Lung (tissue), 12 donors: ENCODE data around the gene HOXD9. TPM values are rescaled to one million over a fixed set of nuclear protein-coding genes. Genes with fewer than 3 reads are reported as not detected.

Experiments used
- ATAC-seq: fragments of 200-7000 bp; cut with Tn5 transposase; one replicate; pipeline ENCODE4 v1.9.1; 2020; ENCODE audit warnings: moderate number of reproducible peaks; ENCODE audit not compliant: insufficient read depth, low FRiP score
- DNase-seq, 3 donors: peaks; one replicate each; pipeline ENCODE4 v3.0.0-alpha.2; 2013 to 2017
- H3K27ac ChIP-seq, 2 donors: one replicate each; pipeline ENCODE4 v1.5.1; 2013; ENCODE audit warnings: mild to moderate bottlenecking in 2 of 2, moderate library complexity in 2 of 2, control low read depth in 1 of 2, inconsistent platforms in 1 of 2, low read depth in 1 of 2, low read length in 1 of 2
- H3K27me3 ChIP-seq, 3 donors: one replicate each; pipeline ENCODE4 v1.5.1; 2013; ENCODE audit warnings: low read length in 2 of 3; ENCODE audit not compliant: control insufficient read depth in 3 of 3, insufficient read depth in 3 of 3
- H3K36me3 ChIP-seq, 4 donors: one replicate each; pipeline ENCODE4 v1.5.1; 2013; ENCODE audit warnings: low read length in 4 of 4, mild to moderate bottlenecking in 1 of 4, moderate library complexity in 1 of 4; ENCODE audit not compliant: control insufficient read depth in 4 of 4, insufficient read depth in 4 of 4
- H3K4me1 ChIP-seq, 5 donors: one replicate each; pipeline ENCODE4 v1.5.1; 2013; ENCODE audit warnings: low read length in 5 of 5, mild to moderate bottlenecking in 2 of 5, moderate library complexity in 1 of 5; ENCODE audit not compliant: control insufficient read depth in 5 of 5, insufficient read depth in 5 of 5
- H3K4me3 ChIP-seq: one replicate; pipeline ENCODE4 v1.5.1; 2013; ENCODE audit warnings: mild to moderate bottlenecking, control low read depth, moderate library complexity
- H3K9ac ChIP-seq, 2 donors: one replicate each; pipeline ENCODE4 v1.5.1; 2013; ENCODE audit warnings: low read length in 2 of 2, control low read depth in 1 of 2; ENCODE audit not compliant: insufficient read depth in 1 of 2
- H3K9me3 ChIP-seq, 4 donors: one replicate each; pipeline ENCODE4 v1.5.1; 2013; ENCODE audit warnings: low read length in 3 of 4, mild to moderate bottlenecking in 1 of 4, moderate library complexity in 1 of 4; ENCODE audit not compliant: control insufficient read depth in 4 of 4, insufficient read depth in 3 of 4
- WGBS, 2 donors: extraction: QIAGEN DNeasy Blood & Tissue Kit; methylation state at CpG; one replicate each; pipeline ENCODE4 v1.1.7; 2013; 5-methylcytosine and 5-hydroxymethylcytosine counted together
- polyA plus RNA-seq, 2 donors: library from polyadenylated mRNA; stranded (reverse); fragments of 200-250 nt; gene quantifications; one replicate each; pipeline ENCODE4 v1.2.1, GENCODE V29; 2013
- total RNA-seq, 2 donors: library from RNA; depleted of rRNA in 1 of 2; stranded (reverse); fragments of >200 nt in 1 of 2; gene quantifications; one replicate each; pipeline ENCODE4 v1.2.1, GENCODE V29; 2014 to 2021
- TF ChIP-seq, protein P1 (sequence below): IDR thresholded peaks from 2 replicates; pipeline ENCODE4 v1.5.1; 2012; ENCODE audit warnings: mild to moderate bottlenecking; ENCODE audit errors: control extremely low read depth, extremely low read depth
- donor health status: control.
- donor health status: control.
- donor health status: Bipolar disorder and iron deficiency.
- donor health status: healthy.
- donor health status: DM: yes; HTN: yes; CAD: no.

HOXD9 gene
- total and polyA plus RNA-seq, 4 donors = 0.29 to 0.80 (median 0.51) TPM

DNA sequence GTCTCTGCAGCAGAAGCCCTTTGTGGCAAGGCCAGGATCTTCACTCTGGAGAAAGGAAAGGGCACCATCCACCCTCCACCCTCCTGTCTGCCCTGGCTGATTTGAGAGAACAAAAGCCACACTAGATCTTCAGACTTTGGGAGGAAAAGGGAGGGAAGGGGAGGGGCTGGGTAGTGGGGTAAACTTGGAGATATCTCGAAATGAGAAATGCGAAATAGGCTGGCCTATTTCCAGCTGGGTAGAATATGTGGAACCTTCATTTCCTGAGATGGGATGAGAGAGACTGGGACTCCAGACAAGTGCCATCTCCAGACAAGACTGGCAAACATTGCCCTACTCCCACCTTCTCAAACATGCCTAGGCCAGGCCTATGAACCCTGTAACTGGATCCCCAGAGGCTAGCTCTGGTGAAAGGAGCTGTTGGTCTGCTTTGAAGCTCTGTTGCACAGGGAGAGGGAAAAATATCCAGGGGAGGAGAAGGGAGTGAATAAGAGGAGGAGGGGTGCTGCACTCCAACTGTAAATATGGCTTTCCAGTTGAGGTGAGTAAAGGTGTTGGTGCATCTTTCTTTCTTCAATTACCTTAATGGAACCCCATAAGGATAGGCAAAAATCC is 21.2 kb upstream of the HOXD9 start:
- Histone ChIP-seq H3K4me3 (no peak overlapping the region), H3K9ac (no peak overlapping the region), H3K36me3 (no peaks in the 10 kb centered on the region), H3K27me3 (peaks cover 39 to 98% (median 93%) of the 10 kb centered on the region in 3 donors), H3K27ac (no peak overlapping the region), H3K9me3 (peaks cover 0 to 8% (median 0%) of the 10 kb centered on the region in 4 donors), H3K4me1 (peaks cover 0 to 19% (median 5%) of the 10 kb centered on the region in 5 donors)
- DNase-seq = no peak
- 11 to 12% methylated on average over 2 of the region's 2 CpGs for WGBS, 2 donors
- TF ChIP-seq, protein P1, sequence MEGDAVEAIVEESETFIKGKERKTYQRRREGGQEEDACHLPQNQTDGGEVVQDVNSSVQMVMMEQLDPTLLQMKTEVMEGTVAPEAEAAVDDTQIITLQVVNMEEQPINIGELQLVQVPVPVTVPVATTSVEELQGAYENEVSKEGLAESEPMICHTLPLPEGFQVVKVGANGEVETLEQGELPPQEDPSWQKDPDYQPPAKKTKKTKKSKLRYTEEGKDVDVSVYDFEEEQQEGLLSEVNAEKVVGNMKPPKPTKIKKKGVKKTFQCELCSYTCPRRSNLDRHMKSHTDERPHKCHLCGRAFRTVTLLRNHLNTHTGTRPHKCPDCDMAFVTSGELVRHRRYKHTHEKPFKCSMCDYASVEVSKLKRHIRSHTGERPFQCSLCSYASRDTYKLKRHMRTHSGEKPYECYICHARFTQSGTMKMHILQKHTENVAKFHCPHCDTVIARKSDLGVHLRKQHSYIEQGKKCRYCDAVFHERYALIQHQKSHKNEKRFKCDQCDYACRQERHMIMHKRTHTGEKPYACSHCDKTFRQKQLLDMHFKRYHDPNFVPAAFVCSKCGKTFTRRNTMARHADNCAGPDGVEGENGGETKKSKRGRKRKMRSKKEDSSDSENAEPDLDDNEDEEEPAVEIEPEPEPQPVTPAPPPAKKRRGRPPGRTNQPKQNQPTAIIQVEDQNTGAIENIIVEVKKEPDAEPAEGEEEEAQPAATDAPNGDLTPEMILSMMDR = no peak
- no peak for ATAC-seq

DNA sequence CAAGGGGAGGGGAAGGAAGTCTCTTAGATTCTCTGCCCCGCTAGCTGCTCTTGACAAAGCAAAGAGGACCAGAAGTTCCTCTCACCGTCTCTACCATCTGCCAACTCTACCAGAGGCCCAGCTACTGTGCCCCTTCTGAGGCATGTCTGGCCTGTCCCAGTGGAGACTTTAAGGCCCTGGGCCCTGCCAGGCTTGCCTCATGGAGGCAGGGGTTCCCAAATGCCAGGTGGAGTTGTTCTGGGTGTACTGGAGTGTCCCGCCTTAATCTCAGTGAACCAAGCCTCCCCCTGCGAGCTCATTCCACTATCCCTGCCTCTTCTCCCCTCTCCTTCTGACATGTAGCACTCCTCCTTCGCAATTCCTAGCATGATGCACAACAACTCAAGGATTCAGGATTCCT is 20.7 kb upstream of the HOXD9 start:
- TF ChIP-seq, protein P1 = no peak
- Histone ChIP-seq H3K9me3 (peaks cover 0 to 9% (median 0%) of the 10 kb centered on the region in 4 donors), H3K36me3 (no peaks in the 10 kb centered on the region), H3K4me1 (peaks cover 0 to 15% (median 10%) of the 10 kb centered on the region in 5 donors), H3K4me3 (no peak overlapping the region), H3K9ac (no peak overlapping the region), H3K27ac (no peak overlapping the region), H3K27me3 (peaks cover 44 to 97% (median 89%) of the 10 kb centered on the region in 3 donors)
- no peak for ATAC-seq
- WGBS, 2 donors = 27 to 33% methylated on average over 5 of the region's 5 CpGs
- no peak for DNase-seq

DNA sequence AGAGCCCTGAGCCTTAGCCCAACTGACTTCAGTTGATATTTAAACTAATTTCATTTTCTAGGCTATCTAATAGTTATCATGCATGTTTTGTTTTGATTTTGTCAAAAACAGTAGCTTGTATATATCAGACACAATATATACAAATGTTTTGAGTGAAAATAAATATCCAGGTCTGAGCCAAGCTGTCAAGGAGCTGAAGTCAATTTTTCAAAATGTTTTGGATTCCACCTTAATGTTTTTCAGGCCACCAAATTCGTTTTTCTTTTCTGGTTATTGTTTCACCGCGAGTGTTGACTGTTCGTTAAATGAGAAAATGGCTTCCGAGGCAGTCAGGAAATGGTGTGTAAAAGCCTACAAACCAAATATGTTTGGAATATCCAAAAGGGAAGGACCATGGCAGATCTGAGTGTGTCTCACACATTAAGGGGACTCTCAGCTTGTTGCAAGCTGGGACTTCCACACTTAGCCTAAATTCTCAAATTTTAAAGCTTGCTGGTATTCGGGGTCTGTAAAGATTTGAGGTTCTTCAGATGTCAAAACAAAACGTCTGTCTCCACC is 20.1 kb upstream of the HOXD9 start:
- TF ChIP-seq, protein P1 = no peak
- Histone ChIP-seq H3K27ac (no peak overlapping the region), H3K9ac (no peak overlapping the region), H3K4me3 (no peak overlapping the region), H3K27me3 (peaks cover 50 to 97% (median 90%) of the 10 kb centered on the region in 3 donors), H3K4me1 (peaks cover 0 to 15% (median 8%) of the 10 kb centered on the region in 5 donors), H3K36me3 (no peaks in the 10 kb centered on the region), H3K9me3 (peaks cover 0 to 13% (median 0%) of the 10 kb centered on the region in 4 donors)
- DNase-seq (no peak), ATAC-seq (no peak)
- 13 to 20% methylated on average over 7 of the region's 7 CpGs for WGBS, 2 donors
